ENCODE measurements around the gene PCDH9.

The PCDH9 gene

GRCh38 chr13:66562054-66562453 is 668.1 kb downstream of the PCDH9 start:
- no peak for DNase-seq

GRCh38 chr13:66560991-66561390 is 669.1 kb downstream of the PCDH9 start:
- DNase-seq: no peak

- no peak for DNase-seq
Observed at GRCh38 chr13:66560189-66560588, 669.9 kb downstream of the PCDH9 start.

- no peak for DNase-seq
Observed at GRCh38 chr13:66559093-66559492, 671.0 kb downstream of the PCDH9 start.

GRCh38 chr13:66558506-66558905 is 671.6 kb downstream of the PCDH9 start:
- DNase-seq: no peak

GRCh38 chr13:66557357-66557756 is 672.8 kb downstream of the PCDH9 start:
- no peak for DNase-seq

GRCh38 chr13:66556306-66556705 is 673.8 kb downstream of the PCDH9 start:
- DNase-seq: peak; percentile 46

GRCh38 chr13:66553391-66553790 is 676.7 kb downstream of the PCDH9 start:
- DNase-seq: peak; percentile 15

GRCh38 chr13:66551128-66551527 is 679.0 kb downstream of the PCDH9 start:
- no peak for DNase-seq

GRCh38 chr13:66547685-66548084 is 682.5 kb downstream of the PCDH9 start:
- DNase-seq: no peak

- DNase-seq: peak; percentile 58
Observed at GRCh38 chr13:66546534-66547379, 683.4 kb downstream of the PCDH9 start.

- no peak for DNase-seq
Observed at GRCh38 chr13:66543780-66544179, 686.4 kb downstream of the PCDH9 start.

GRCh38 chr13:66537417-66537816 is 692.7 kb downstream of the PCDH9 start:
- no peak for DNase-seq

- DNase-seq: no peak
Observed at GRCh38 chr13:66536746-66537145, 693.4 kb downstream of the PCDH9 start.

- DNase-seq: peak; percentile 73
Observed at GRCh38 chr13:66534561-66534960, 695.6 kb downstream of the PCDH9 start.

- DNase-seq: no peak
Observed at GRCh38 chr13:66532845-66533244, 697.3 kb downstream of the PCDH9 start.

GRCh38 chr13:66532146-66532545 is 698.0 kb downstream of the PCDH9 start:
- DNase-seq: peak; percentile 74

- DNase-seq: no peak
Observed at GRCh38 chr13:66530686-66531085, 699.5 kb downstream of the PCDH9 start.

- DNase-seq: no peak
Observed at GRCh38 chr13:66530158-66530557, 700.0 kb downstream of the PCDH9 start.

- no peak for DNase-seq
Observed at GRCh38 chr13:66528944-66529576, 701.1 kb downstream of the PCDH9 start.

GRCh38 chr13:66528180-66528579 is 702.0 kb downstream of the PCDH9 start:
- no peak for DNase-seq

- DNase-seq: peak; percentile 76
Observed at GRCh38 chr13:66520511-66521355, 709.4 kb downstream of the PCDH9 start.

- DNase-seq: no peak
Observed at GRCh38 chr13:66519259-66519658, 710.9 kb downstream of the PCDH9 start.

Measured in fibroblast of skin of abdomen (primary cell).